Stimulated activated CD8-positive, alpha-beta memory T cell treated with anti-CD3 and anti-CD28 coated beads, Interleukin-12 subunit alpha, Interleukin-12 subunit beta, amount 100 ng/mL, for 24 hours (primary cell): Measurements from ENCODE around the gene PHTF2.

ENCODE experiments used
- DNase-seq: peaks from one replicate; pipeline ENCODE4 v3.0.0-alpha.2; 2020; ENCODE audit errors: extremely low read depth

Gene PHTF2

GRCh38 chr7:77931841-77932240, 133.3 kb downstream of the PHTF2 start:
- no peak for DNase-seq

GRCh38 chr7:77933394-77933793, 134.8 kb downstream of the PHTF2 start:
- DNase-seq = no peak

- DNase-seq = no peak
These were observed 137.2 kb downstream of the PHTF2 start for GRCh38 chr7:77935652-77936348.

- no peak for DNase-seq
These were observed 142.1 kb downstream of the PHTF2 start for GRCh38 chr7:77940647-77941046.

GRCh38 chr7:77942431-77942830, 143.9 kb downstream of the PHTF2 start:
- no peak for DNase-seq

- no peak for DNase-seq
These were observed 145.9 kb downstream of the PHTF2 start for GRCh38 chr7:77944183-77945182.

GRCh38 chr7:77950548-77950947, 152.0 kb downstream of the PHTF2 start:
- DNase-seq = no peak

GRCh38 chr7:77954773-77955555, 156.4 kb downstream of the PHTF2 start:
- no peak for DNase-seq

GRCh38 chr7:77958436-77958835, 159.9 kb downstream of the PHTF2 start:
- DNase-seq = no peak

- DNase-seq = no peak
These were observed 160.5 kb downstream of the PHTF2 start for GRCh38 chr7:77959080-77959479.

GRCh38 chr7:77960336-77960735, 161.8 kb downstream of the PHTF2 start:
- DNase-seq = no peak

- DNase-seq = no peak
These were observed 168.9 kb downstream of the PHTF2 start for GRCh38 chr7:77967429-77967828.

- DNase-seq = no peak
These were observed 173.2 kb downstream of the PHTF2 start for GRCh38 chr7:77971726-77972125.

- DNase-seq = no peak
These were observed 177.3 kb downstream of the PHTF2 start for GRCh38 chr7:77975672-77976480.

- no peak for DNase-seq
These were observed 180.6 kb downstream of the PHTF2 start for GRCh38 chr7:77979219-77979618.

- no peak for DNase-seq
These were observed 181.6 kb downstream of the PHTF2 start for GRCh38 chr7:77980087-77980713.

- no peak for DNase-seq
These were observed 184.5 kb downstream of the PHTF2 start for GRCh38 chr7:77982926-77983550.

GRCh38 chr7:77983973-77984372, 185.4 kb downstream of the PHTF2 start:
- DNase-seq = no peak

- no peak for DNase-seq
These were observed 186.8 kb downstream of the PHTF2 start for GRCh38 chr7:77985232-77985973.

GRCh38 chr7:77985974-77986339, 187.4 kb downstream of the PHTF2 start:
- no peak for DNase-seq
